H9 (cell line): ENCODE measurements around the gene RGS5. TPM values are rescaled to one million over a fixed set of nuclear protein-coding genes. Genes with fewer than 3 reads are reported as not detected.

Experiments used
- DNase-seq: peaks from one replicate; pipeline ENCODE4 v3.0.0-alpha.2; 2017
- H2AFZ ChIP-seq: one replicate; pipeline ENCODE4 v1.6.1; 2013; ENCODE audit warnings: mild to moderate bottlenecking, low read length, control low read depth, moderate library complexity
- H2AK5ac ChIP-seq: 2 replicates; pipeline ENCODE4 v1.6.1; 2013; ENCODE audit warnings: low read length, control low read depth, mixed read lengths; ENCODE audit not compliant: insufficient read length
- H2BK120ac ChIP-seq: one replicate; pipeline ENCODE4 v1.6.1; 2013; ENCODE audit warnings: low read depth, mild to moderate bottlenecking, low read length, control low read depth, inconsistent platforms; ENCODE audit not compliant: poor library complexity, severe bottlenecking
- H2BK12ac ChIP-seq: 2 replicates; pipeline ENCODE4 v1.6.1; 2013; ENCODE audit warnings: low read length, control low read depth, mixed read lengths, low read depth; ENCODE audit not compliant: insufficient read length
- H2BK15ac ChIP-seq: 2 replicates; pipeline ENCODE4 v1.6.1; 2013; ENCODE audit warnings: low read depth, low read length, control low read depth
- H2BK20ac ChIP-seq: one replicate; pipeline ENCODE4 v1.6.1; 2013; ENCODE audit warnings: low read depth, mild to moderate bottlenecking, low read length, control low read depth, inconsistent platforms; ENCODE audit not compliant: poor library complexity, severe bottlenecking
- H2BK5ac ChIP-seq: 2 replicates; pipeline ENCODE4 v1.6.1; 2013; ENCODE audit warnings: low read length, control low read depth, mixed read lengths; ENCODE audit not compliant: insufficient read length
- H3K14ac ChIP-seq: 2 replicates; pipeline ENCODE4 v1.6.1; 2013; ENCODE audit warnings: low read length, control low read depth; ENCODE audit not compliant: insufficient read depth
- H3K18ac ChIP-seq: 2 replicates; pipeline ENCODE4 v1.6.1; 2013; ENCODE audit warnings: low read depth, mild to moderate bottlenecking, mixed read lengths, low read length, control low read depth; ENCODE audit not compliant: insufficient read length
- H3K23ac ChIP-seq: 2 replicates; pipeline ENCODE4 v1.6.1; 2013; ENCODE audit warnings: low read length, control low read depth, mixed read lengths, low read depth; ENCODE audit not compliant: insufficient read length
- H3K23me2 ChIP-seq: 2 replicates; pipeline ENCODE4 v1.6.1; 2013; ENCODE audit warnings: low read depth, mild to moderate bottlenecking, mixed read lengths, low read length, control low read depth; ENCODE audit not compliant: insufficient read length, poor library complexity, severe bottlenecking
- H3K27ac ChIP-seq: 2 replicates; pipeline ENCODE4 v1.5.1; 2013; ENCODE audit warnings: low read length, control low read depth, mixed read lengths, low read depth; ENCODE audit not compliant: insufficient read length
- H3K27me3 ChIP-seq: 2 replicates; pipeline ENCODE4 v1.6.1; 2013; ENCODE audit warnings: low read length, control low read depth, inconsistent platforms; ENCODE audit not compliant: insufficient read depth
- H3K4ac ChIP-seq: 2 replicates; pipeline ENCODE4 v1.6.1; 2013; ENCODE audit warnings: low read depth, mild to moderate bottlenecking, control low read depth, inconsistent platforms, low read length, moderate library complexity
- H3K4me1 ChIP-seq: 2 replicates; pipeline ENCODE4 v1.6.1; 2013; ENCODE audit warnings: low read length, control low read depth, inconsistent platforms; ENCODE audit not compliant: insufficient read depth
- H3K4me2 ChIP-seq: 2 replicates; pipeline ENCODE4 v1.6.1; 2013; ENCODE audit warnings: low read length, control low read depth, mixed read lengths; ENCODE audit not compliant: insufficient read length, insufficient read depth
- H3K56ac ChIP-seq: 2 replicates; pipeline ENCODE4 v1.6.1; 2013; ENCODE audit warnings: low read depth, mild to moderate bottlenecking, mixed read lengths, low read length, control low read depth; ENCODE audit not compliant: insufficient read length
- H3K79me1 ChIP-seq: 2 replicates; pipeline ENCODE4 v1.6.1; 2013; ENCODE audit warnings: low read depth, mild to moderate bottlenecking, moderate library complexity, low read length, control low read depth, inconsistent platforms; ENCODE audit not compliant: insufficient read depth, poor library complexity, severe bottlenecking
- H3K79me2 ChIP-seq: 2 replicates; pipeline ENCODE4 v1.6.1; 2013; ENCODE audit warnings: low read length, control low read depth, inconsistent platforms; ENCODE audit not compliant: insufficient read depth
- H3K9ac ChIP-seq: 2 replicates; pipeline ENCODE4 v1.6.1; 2013; ENCODE audit warnings: low read length, control low read depth, mixed read lengths; ENCODE audit not compliant: insufficient read length; ENCODE audit errors: extremely low read depth
- H3K9me3 ChIP-seq: one replicate; pipeline ENCODE4 v1.6.1; 2013; ENCODE audit warnings: low read depth, low read length, inconsistent platforms; ENCODE audit not compliant: control insufficient read depth
- H3T11ph ChIP-seq: one replicate; pipeline ENCODE4 v1.6.1; 2013; ENCODE audit warnings: mild to moderate bottlenecking, low read length, control low read depth, inconsistent platforms
- H4K20me1 ChIP-seq: one replicate; pipeline ENCODE4 v1.6.1; 2013; ENCODE audit not compliant: control insufficient read depth, insufficient read length, insufficient read depth
- H4K5ac ChIP-seq: 2 replicates; pipeline ENCODE4 v1.6.1; 2013; ENCODE audit warnings: low read depth, mild to moderate bottlenecking, mixed read lengths, low read length, control low read depth; ENCODE audit not compliant: insufficient read length
- H4K8ac ChIP-seq: replicated peaks from 2 replicates; pipeline ENCODE4 v1.6.1; 2013; ENCODE audit warnings: low read length, control low read depth, mixed read lengths, low read depth; ENCODE audit not compliant: insufficient read length
- H4K91ac ChIP-seq: 2 replicates; pipeline ENCODE4 v1.6.1; 2013; ENCODE audit warnings: low read depth, mild to moderate bottlenecking, moderate library complexity, mixed read lengths, low read length, control low read depth; ENCODE audit not compliant: insufficient read length
- H3K27ac Mint-ChIP-seq, 3 experiments: 2 replicates in 2 of 3; 3 replicates in 1 of 3; pipeline ENCODE4 v1.8.0; 2020 to 2021; ENCODE audit warnings: mixed read lengths in 3 of 3, mild to moderate bottlenecking in 1 of 3, moderate library complexity in 1 of 3
- H3K27me3 Mint-ChIP-seq: 2 replicates; pipeline ENCODE4 v1.8.0; 2021; ENCODE audit warnings: low read depth, mild to moderate bottlenecking, moderate library complexity, mixed read lengths
- H3K36me3 Mint-ChIP-seq, 3 experiments: 2 replicates in 2 of 3; 3 replicates in 1 of 3; pipeline ENCODE4 v1.8.0; 2020 to 2021; ENCODE audit warnings: low read depth in 3 of 3, mixed read lengths in 3 of 3; ENCODE audit not compliant: insufficient read depth in 1 of 3
- H3K4me1 Mint-ChIP-seq, 2 experiments: 2 replicates each; pipeline ENCODE4 v1.8.0; 2020; ENCODE audit warnings: mixed read lengths in 2 of 2
- H3K4me3 Mint-ChIP-seq, 2 experiments: 2 replicates in 1 of 2; 3 replicates in 1 of 2; pipeline ENCODE4 v1.8.0; 2020 to 2021; ENCODE audit warnings: mild to moderate bottlenecking in 2 of 2, mixed read lengths in 2 of 2, moderate library complexity in 1 of 2
- H3K9me3 Mint-ChIP-seq, 2 experiments: 2 replicates in 1 of 2; 3 replicates in 1 of 2; pipeline ENCODE4 v1.8.0; 2020; ENCODE audit warnings: mild to moderate bottlenecking in 2 of 2, mixed read lengths in 2 of 2, moderate library complexity in 1 of 2
- CTCF ChIP-seq: fragments of 200-600 bp; sonication (generic); conservative IDR thresholded peaks from 3 replicates; pipeline ENCODE4 v1.8.0; 2021; ENCODE audit warnings: antibody characterized with exemption, mild to moderate bottlenecking
- WGBS: extraction: QIAGEN DNeasy Blood & Tissue Kit; methylation state at CpG from one replicate; pipeline ENCODE4 v1.1.7; 2013; ENCODE audit warnings: missing lambda C conversion rate, low lambda C conversion rate, mixed read lengths; ENCODE audit not compliant: insufficient read length; ENCODE audit errors: extremely low coverage; 5-methylcytosine and 5-hydroxymethylcytosine counted together
- total RNA-seq: library from RNA; stranded (reverse); gene quantifications from 2 replicates; pipeline ENCODE4 v1.2.1, GENCODE V29; 2021

RGS5 gene
- total RNA-seq, 1 experiment from 2014 or later = 30.1 TPM

GRCh38 chr1:163172596-163172995, 30.1 kb downstream of the RGS5 start:
- no peaks in the 10 kb centered on the region for H3K9me3 ChIP-seq
- no peak overlapping the region for H4K8ac ChIP-seq
- no peak overlapping the region for H2BK120ac ChIP-seq
- no peaks in the 10 kb centered on the region for H3K27me3 ChIP-seq
- no peak overlapping the region for H3K56ac ChIP-seq
- no peak overlapping the region for H3K18ac ChIP-seq
- H2BK5ac ChIP-seq = no peak overlapping the region
- H3K14ac ChIP-seq = no peak overlapping the region
- H2AK5ac ChIP-seq = no peak overlapping the region
- no peak overlapping the region for H3T11ph ChIP-seq
- no peak overlapping the region for H3K4ac ChIP-seq
- no peak overlapping the region for H3K9ac ChIP-seq
- H4K5ac ChIP-seq = no peak overlapping the region
- no peak for DNase-seq
- H3K4me2 ChIP-seq = no peak overlapping the region
- H3K4me3 Mint-ChIP-seq = no peak overlapping the region
- H2BK15ac ChIP-seq = no peak overlapping the region
- H4K91ac ChIP-seq = no peak overlapping the region
- no peaks in the 10 kb centered on the region for H3K79me2 ChIP-seq
- no peaks in the 10 kb centered on the region; a peak in 1 of 5 replicates for H3K9me3 Mint-ChIP-seq
- WGBS = no CpG with 5 or more reads among the region's 2 CpGs
- no peaks in the 10 kb centered on the region for H3K79me1 ChIP-seq
- H3K36me3 Mint-ChIP-seq = no peaks in the 10 kb centered on the region
- H3K4me1 ChIP-seq = no peaks in the 10 kb centered on the region; the same call in 1 of the 2 replicates
- H3K27ac ChIP-seq = no peak overlapping the region
- no peak overlapping the region for H2BK12ac ChIP-seq
- H3K23ac ChIP-seq = no peak overlapping the region
- no peak for TF ChIP-seq CTCF
- peaks cover 10 to 14% of the 10 kb centered on the region in 2 experiments for H3K4me1 Mint-ChIP-seq
- H3K27me3 Mint-ChIP-seq = no peaks in the 10 kb centered on the region
- H2AFZ ChIP-seq = no peak overlapping the region
- no peak overlapping the region for H2BK20ac ChIP-seq
- H3K23me2 ChIP-seq = no peaks in the 10 kb centered on the region
- H4K20me1 ChIP-seq = no peaks in the 10 kb centered on the region
- no peak overlapping the region for H3K27ac Mint-ChIP-seq
